OCI-LY7 (cell line): Measurements from ENCODE around the gene FBXL20.

Source experiments
- EZH2phosphoT487 ChIP-seq: fragments of 200-600 bp; sonication (generic); IDR thresholded peaks from 2 replicates; pipeline ENCODE4 v1.6.1; 2018; ENCODE audit warnings: low read depth, borderline replicate concordance, mild to moderate bottlenecking, mixed run types, antibody characterized with exemption, low read length, moderate library complexity, mixed read lengths
- TF ChIP-seq, protein P1 (sequence below): fragments of 200-600 bp; sonication (generic); conservative IDR thresholded peaks from 2 replicates; pipeline ENCODE4 v1.5.1; 2014; ENCODE audit warnings: mild to moderate bottlenecking, antibody characterized with exemption, low read length, moderate library complexity, mixed read lengths

DNA sequence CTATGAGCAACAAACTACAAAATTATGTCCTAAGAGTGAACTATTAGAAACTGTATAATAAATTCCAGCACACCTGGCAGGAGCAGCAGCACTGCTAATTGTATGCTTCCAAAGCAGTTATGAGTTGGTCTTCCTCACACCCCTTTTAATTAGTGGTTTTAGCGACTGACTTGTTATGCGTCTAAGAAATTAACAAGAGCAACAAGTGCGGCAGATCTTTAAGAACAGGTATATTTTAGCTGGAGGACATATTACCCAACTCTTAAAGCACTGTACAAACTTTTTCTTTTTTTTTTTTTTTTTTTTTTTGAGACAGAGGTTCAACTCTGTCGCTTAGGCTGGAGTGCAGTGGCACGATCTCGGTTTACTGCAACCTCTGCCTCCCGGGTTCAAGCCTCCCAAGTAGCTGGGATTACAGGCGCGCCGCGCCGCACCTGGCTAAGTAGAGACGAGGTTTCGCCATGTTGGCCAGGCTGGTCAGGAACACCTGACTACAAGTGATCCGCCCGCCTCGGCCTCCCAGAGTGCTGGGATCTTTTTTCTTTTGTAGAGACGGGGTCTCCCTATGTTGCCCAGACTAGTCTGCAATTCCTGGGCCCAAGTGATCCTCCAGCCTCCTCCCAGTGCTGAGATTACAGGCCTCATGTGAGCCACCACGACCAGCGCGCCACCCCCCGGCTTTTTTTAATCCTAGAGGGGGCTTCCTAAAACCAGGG lies 1.6 kb upstream of the FBXL20 start:
- TF ChIP-seq, protein P1, sequence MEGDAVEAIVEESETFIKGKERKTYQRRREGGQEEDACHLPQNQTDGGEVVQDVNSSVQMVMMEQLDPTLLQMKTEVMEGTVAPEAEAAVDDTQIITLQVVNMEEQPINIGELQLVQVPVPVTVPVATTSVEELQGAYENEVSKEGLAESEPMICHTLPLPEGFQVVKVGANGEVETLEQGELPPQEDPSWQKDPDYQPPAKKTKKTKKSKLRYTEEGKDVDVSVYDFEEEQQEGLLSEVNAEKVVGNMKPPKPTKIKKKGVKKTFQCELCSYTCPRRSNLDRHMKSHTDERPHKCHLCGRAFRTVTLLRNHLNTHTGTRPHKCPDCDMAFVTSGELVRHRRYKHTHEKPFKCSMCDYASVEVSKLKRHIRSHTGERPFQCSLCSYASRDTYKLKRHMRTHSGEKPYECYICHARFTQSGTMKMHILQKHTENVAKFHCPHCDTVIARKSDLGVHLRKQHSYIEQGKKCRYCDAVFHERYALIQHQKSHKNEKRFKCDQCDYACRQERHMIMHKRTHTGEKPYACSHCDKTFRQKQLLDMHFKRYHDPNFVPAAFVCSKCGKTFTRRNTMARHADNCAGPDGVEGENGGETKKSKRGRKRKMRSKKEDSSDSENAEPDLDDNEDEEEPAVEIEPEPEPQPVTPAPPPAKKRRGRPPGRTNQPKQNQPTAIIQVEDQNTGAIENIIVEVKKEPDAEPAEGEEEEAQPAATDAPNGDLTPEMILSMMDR = no peak
- TF ChIP-seq EZH2phosphoT487 = no peak
